Hypothalamus (tissue), 51 donors: ENCODE results near the gene TMEM8B.

ENCODE experiments used
- DNase-seq, 51 donors: peaks; one replicate each; lab custom pipeline; 2025; lab: John Stamatoyannopoulos, UW

Gene TMEM8B, protein sequence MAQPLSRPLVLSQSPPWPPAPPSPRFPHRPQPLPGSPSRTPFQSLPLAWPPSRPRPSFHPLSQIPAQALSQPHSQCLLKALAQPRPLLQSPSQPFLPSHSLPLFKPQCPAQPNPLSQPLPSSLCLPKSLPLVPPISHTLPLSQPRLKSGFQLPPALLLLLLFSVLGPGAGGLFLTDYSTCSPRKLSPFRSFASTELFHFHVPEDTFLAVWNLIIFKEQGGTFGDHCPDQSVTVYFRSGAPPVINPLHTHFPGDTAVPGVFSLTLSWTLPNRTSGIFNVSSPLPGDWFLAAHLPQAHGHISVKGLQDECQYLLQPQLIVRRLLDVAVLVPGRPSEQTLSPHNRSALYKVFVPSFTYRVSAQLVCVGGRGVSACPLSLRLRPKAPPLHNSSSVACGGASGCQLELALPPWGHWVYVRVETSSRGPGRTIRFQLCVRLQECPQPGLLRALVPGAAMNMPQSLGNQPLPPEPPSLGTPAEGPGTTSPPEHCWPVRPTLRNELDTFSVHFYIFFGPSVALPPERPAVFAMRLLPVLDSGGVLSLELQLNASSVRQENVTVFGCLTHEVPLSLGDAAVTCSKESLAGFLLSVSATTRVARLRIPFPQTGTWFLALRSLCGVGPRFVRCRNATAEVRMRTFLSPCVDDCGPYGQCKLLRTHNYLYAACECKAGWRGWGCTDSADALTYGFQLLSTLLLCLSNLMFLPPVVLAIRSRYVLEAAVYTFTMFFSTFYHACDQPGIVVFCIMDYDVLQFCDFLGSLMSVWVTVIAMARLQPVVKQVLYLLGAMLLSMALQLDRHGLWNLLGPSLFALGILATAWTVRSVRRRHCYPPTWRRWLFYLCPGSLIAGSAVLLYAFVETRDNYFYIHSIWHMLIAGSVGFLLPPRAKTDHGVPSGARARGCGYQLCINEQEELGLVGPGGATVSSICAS

DNA sequence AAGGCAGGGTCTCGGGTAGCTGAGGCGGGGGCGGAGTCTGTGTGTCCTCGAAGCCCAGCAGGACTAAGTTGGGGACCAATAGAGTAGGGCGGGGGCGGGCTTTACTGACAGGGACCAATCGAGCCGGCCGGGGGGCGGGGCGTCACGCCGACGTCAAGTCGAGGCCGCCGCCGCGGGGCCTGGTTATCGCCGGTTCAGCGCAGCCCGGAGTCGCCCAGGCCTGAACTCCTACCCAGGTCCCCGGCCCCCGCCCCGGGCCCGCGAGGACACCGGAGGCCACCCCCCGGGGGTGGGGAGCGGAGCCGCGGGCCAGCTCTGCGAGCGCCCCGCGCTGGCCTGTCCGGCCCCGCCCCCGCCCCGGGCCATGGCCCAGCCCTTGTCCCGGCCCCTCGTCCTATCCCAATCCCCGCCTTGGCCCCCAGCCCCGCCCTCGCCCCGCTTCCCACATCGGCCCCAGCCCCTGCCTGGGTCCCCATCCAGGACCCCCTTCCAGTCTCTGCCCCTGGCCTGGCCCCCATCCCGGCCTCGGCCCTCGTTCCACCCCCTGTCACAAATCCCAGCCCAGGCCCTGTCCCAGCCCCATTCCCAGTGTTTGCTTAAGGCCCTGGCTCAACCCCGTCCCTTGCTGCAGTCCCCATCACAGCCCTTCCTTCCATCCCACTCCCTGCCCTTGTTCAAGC is at the start of gene TMEM8B:
TSS of gene TMEM8B (plus strand) at position 145 of the 680 bp plus-strand sequence. CDS start at position 365, 220 bp downstream.
- DNase-seq = peak; percentile 41 to 98 (median 89)

DNA sequence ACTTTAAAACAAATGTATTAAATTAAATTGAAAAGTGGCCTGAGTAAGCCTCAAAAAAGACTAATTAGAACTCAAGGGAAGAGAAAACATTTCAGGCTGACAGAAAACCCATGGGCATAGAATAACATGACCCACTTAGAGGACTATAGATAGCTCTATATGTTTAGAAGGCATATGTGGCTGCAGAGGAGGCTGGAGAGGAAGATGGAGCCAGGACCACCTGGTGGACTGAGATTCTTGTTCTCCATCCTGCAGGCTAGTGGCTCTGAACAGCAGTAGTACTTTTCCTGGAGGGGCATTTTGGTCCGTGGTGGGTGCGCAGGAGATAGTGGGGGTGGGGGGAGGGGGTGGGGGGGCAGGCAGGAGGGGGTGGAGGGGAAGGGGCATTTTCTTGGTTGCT is 48.0 kb upstream of the TMEM8B start:
- DNase-seq = no peak

DNA sequence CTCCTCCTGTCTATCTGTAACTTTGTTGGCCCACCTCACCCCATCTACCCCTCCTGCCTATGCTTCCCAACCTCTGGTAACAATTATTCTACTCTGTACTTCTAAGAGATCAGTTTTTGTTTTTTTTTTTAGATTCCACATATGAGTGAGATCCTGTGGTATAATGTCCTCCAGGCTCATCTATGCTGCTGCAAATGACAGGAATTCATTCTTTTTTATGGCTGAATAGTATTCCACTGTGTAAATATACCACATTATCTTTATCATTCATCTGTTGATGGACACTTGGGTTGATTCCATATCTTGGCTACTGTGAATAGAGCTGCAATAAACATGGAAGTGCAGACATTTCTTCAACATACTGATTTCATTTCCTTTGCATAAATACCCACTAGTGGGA is 45.6 kb upstream of the TMEM8B start:
- no peak for DNase-seq

DNA sequence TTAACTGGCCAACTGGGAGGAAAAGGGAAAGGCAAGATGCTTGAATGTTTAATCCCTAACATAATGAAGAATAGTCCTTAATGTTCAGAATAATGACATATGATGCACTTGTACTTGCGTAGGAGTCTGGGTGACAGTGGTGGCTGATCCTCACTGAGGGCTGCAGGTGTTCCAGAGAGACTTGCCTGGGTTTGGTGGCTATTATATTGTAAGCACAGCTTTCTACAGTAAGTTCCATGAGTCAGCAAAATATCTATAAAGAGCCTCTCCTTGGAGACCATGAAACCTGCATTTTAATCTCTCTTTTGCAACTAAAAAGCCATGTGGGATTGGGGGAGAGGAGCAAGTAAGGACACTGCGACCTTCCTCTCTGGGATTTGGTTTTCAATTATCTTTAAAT is 39.5 kb upstream of the TMEM8B start:
- no peak for DNase-seq

DNA sequence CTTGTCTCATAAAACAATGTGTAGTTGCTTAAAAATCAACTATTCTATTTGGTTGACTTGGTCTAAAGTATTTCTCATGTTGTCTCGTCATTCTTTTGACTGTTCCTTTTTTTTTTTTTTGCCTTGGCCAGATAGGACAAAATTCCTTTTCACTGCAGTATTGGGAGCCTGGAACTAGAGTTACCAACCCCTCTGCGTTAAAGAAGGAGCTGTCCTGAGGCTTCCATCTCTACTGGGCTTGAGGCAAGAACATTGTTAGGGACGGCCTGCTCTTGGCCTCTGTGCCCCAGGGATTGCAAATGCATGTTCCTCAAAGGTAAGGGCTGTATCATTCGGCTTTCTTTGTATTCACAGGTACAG is 39.0 kb upstream of the TMEM8B start:
- no peak for DNase-seq

DNA sequence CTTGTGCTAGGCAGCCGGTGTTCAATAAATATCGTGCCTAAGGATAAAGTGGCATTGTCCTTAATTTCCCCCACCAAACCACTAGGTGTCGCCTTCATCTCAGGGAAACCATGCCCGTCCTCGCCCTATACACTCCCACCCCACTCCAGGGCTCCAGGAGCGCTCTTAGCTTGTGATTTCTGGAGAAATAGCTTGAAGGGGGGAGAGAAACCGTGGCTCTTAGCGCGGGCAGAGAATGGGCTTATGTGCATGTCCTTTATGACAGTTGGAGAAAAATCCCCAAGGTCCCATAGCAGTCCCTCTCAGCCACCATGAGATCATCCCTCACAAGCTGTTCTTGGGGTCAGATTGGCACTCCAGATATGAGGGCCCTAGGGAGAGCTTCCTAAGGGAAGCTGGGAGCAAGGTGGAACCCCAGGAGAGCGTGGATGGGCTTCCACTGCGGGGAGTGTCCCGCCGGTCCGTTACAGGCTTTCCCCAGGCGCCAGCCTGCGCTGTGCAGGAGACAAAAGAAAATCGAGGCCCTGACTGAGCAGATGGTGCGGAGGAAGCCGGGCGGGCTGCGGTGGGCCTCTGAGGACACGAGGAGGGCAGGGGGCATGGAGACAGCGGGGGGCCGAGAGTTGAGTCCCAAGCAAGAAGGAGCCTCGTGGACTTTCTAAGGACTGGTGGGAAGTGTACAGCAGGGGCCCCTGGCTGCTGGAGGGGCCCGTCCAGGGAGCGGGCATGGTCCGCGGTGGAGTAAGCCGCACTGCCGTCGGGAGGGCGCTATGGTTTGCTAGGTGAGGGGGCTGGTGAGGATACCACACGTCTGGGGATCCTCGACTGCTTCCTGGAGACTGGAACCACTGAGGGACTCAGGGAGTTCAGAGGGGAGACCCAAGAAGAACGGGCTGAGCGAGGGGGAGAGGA is 38.4 kb upstream of the TMEM8B start:
- peak in 41 of 51 donors; percentile 11 to 77 (median 46) for DNase-seq

DNA sequence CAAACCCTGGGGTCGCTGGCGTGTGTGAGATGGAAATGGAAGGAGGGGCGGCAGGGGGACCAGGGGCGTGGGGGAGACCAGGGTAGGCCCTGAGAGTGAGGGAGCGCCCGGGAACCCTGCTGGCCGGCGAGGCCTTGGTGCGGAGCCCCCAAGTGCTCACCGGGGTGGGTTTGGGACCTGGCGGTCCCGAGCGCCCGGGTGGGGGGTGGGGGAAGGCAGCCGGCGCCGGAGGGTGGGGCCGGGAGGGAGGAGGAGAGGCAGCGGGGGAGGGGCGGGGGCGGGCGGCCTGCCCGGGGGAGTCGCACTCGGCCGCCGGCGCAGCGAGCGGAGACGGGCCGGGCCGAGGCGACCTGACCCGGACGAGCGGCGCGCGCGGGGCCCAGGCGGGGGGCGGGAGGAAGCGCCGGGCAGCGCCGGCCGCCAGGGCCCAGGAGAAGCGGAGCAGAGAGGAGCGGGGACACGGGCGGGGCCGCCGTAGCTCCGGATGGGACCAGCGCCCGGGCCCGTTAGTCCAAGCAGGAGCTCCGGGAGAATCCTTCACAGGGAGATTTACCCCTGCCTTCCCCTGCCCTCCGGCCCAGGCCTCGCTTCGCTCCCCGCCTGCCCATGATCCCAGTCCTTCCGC is 37.6 kb upstream of the TMEM8B start, which contains the start of gene NPR2:
TSS of gene NPR2 (plus strand) at position 295 of the 625 bp plus-strand sequence. CDS start 818 bp downstream, outside the sequence.
- DNase-seq = peak in 13 of 51 donors; percentile 12 to 47 (median 32)

DNA sequence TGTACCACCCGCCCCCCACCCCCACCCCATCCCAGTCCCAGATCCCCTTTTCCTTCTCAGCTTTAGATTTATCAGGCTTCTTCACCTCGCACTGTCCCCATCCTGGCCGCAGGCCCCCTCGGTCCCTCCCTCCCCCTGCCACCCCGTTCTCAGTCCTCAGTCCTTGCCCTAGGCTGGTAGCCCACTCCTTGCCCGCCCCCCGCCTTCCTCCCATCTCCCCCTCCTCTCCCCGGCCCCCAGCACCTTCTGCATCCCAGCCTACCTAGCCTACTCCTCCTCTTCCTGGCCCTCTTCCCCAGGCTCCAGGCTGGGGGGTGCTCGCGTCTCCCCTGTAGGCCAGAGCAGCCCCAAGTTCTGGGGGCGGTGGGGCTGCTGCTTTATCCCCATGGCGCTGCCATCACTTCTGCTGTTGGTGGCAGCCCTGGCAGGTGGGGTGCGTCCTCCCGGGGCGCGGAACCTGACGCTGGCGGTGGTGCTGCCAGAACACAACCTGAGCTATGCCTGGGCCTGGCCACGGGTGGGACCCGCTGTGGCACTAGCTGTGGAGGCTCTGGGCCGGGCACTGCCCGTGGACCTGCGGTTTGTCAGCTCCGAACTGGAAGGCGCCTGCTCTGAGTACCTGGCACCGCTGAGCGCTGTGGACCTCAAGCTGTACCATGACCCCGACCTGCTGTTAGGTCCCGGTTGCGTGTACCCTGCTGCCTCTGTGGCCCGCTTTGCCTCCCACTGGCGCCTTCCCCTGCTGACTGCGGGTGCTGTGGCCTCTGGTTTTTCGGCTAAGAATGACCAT is 36.8 kb upstream of the TMEM8B start:
- DNase-seq = peak in 1 of 51 donors; percentile 8

DNA sequence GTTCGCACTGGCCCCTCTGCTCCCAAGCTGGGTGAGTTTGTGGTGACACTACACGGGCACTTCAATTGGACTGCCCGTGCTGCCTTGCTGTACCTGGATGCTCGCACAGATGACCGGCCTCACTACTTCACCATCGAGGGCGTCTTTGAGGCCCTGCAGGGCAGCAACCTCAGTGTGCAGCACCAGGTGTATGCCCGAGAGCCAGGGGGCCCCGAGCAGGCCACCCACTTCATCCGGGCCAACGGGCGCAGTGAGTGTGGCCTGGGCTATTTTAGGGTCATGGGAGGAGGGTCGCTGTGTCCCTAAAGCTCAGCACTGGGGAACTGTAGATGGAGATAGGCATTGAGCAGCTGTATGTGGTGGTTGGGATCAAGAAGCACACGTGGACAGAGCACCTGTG is 36.2 kb upstream of the TMEM8B start:
- no peak for DNase-seq

DNA sequence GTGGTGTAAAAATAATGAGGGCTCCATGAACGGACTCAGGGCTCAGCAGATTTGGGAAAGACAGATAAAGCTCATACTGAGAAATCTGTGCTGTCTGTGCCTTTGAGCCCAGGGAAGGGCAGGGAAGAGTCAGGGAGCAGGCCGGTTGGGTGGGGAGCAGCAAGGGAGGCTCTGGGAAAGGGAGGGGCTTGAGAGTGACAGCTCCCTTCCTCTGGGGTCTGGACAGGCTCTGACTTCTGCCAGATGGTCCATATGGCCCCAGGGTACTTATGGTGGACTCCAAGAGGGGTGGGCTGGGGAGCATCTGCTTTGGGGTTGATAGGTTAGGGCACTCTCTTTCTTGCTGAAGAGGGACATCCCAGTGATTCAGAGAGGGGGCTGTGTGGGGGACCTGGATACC is 35.6 kb upstream of the TMEM8B start:
- no peak for DNase-seq

DNA sequence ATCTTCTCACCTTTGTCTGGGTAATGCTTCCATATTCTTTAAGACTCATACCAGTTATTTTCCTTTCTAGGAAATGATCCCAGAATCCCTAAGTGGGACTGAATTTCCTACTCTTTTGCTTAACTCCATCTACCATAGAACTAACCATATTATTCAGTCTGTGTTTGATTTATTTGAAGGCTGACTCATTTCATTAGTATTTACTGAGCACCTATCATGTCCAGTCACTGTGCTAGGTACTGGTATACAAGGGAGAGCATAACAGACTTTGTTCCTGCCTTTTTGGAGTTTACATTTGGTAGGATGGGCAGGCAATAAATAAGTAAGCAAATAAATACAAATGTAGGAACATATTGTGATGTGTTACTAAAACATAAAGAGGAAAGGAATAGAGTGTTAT is 33.3 kb upstream of the TMEM8B start:
- no peak for DNase-seq

DNA sequence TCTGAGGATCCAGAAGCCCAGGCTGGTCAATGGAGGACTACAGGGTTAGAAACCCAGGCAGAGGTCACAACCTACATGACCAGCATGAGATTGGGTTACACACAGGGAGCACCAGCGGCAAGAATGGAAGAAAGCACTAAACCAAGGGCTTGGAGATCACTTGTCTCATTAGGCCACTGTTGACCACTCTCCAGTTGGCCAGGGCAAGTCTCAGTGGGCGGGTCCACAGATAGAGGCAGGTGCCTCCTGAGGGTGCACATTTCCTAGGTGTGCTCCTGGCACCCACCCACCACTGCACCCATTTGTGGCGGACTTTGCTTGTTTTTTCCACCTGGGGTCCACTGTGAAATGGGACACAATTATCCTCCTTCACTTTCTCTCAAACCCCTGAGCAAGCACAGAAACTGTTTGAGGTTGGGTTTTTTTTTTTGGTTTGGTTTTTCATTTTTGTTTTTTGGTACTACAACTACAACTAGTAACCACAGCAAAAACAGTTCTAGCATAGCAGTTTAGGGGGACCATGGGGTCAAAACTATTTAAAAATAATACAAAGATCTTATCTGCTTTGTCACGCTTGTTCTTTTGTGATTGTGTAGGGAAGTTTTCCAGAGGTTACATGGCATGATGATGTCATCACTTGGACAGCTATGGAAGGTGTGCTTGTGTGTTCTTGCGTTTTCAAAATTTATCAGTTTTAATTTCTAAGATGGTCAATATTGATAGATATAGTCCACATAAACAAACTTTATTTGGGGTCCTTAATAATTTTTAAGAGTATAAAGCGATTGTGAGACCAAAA is 31.5 kb upstream of the TMEM8B start:
- no peak for DNase-seq

DNA sequence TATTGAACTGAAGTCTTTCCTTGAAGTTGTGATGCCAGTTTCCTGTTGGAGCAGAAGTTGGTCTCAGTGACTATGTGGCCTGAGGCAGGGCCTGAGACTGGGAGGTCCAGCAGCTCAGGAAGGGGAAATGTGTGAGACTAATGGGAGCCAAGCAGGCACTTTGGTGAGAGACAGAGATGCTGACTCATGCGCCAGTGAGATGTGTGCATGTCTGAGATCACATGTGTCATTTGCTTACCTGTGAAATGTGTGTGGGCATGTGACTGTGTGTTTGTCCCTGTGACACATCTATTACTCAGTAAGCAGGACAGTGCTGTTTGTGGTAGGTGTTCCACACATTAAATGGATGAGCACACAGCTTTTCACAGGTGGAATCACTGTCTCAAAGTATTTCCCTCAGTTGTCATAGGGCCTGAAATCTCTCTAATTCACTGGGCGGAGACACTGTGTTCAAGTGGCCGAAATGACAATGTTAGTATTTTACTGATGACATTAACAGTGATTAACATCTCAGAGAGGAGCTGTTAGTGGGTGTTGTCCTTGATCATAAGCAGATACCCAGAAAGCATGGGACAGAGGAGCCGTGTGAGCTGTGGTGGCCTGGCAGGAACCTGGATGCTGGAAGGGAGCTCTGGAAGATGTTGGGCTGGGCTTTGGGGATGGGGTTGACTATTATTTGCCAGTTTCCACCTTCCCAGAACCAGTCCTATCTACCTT is 30.2 kb upstream of the TMEM8B start:
- DNase-seq = peak in 1 of 51 donors; percentile 66

DNA sequence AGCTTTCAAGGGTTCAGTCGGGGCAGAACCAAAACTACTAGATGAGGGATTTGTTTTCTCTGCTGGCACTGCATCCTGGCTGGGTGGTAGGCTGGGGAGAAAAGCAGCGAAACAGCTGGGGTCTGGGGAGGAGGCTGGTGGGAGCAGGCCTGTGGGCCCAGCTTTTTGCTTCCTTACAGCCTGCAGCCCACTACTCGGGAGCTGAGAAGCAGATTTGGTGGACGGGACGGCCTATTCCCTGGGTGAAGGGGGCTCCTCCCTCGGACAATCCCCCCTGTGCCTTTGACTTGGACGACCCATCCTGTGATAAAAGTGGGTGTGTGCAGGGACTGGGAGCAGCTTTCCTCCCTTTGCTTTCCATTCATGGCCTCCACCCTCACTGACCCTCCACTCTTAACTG is 28.5 kb upstream of the TMEM8B start:
- no peak for DNase-seq

DNA sequence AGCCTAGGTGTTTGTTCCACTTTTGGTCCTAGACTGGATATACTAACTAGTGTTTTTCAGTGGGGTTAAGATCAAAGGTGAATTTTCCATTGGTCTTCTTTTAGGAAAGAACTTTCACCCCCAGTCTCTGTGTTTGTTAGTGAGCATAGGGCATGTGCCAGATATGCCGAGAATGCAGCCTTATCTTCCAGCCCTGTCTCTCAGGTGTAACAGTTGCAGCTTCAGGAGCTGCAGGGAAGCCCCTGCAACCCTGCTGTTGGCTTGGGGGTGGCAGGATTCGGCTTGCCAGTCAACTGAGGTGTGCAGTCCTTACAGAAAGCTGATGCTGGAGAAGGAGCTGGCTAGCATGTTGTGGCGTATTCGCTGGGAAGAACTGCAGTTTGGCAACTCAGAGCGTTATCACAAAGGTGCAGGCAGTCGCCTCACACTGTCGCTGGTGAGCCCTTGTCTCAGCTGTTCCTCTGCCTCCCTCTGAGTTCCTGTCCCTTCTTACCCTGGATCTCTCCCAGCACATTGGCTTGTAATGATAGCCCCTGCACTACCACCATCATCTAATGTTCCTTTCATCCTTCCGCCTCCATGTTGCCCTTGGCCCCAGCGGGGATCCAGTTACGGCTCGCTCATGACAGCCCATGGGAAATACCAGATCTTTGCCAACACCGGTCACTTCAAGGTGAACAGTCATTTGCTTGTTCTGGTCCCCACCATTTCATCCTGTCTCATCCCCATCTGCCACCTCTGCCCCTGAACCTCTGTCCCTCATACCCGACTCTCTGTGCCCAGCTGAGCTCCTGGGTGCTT is 27.5 kb upstream of the TMEM8B start:
- DNase-seq = no peak

DNA sequence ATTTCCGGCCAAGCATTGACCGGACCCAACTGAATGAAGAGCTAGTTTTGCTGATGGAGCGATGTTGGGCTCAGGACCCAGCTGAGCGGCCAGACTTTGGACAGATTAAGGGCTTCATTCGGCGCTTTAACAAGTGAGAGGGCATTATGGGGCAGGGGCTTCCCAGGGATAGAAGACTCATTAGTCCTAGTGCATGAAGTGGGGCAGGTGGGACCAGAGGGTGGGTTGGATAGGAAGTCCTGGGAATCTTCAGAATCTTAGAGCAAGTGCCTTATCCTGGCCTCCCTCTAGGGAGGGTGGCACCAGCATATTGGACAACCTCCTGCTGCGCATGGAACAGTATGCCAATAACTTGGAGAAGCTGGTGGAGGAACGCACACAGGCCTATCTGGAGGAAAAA is 22.9 kb upstream of the TMEM8B start:
- no peak for DNase-seq
